NCI-H1105 (cell line): Measurements from ENCODE around the gene TATDN2.
"Not testable (repeated sequence)": the region's sequence is repeated elsewhere in the genome, so short reads cannot be mapped to it uniquely, and the experiment has no call there.

Experiments used
- DNase-seq: peaks from one replicate; lab custom pipeline; 2025; lab: John Stamatoyannopoulos, UW

TATDN2 gene

GRCh38 chr3:10238345-10239183, 9.7 kb upstream of the TATDN2 start:
- no peak for DNase-seq

- DNase-seq, result no peak
Observed at GRCh38 chr3:10240799-10241198, 7.5 kb upstream of the TATDN2 start.

GRCh38 chr3:10242182-10243065, 5.8 kb upstream of the TATDN2 start:
- DNase-seq, result no peak

- no peak for DNase-seq
Observed at GRCh38 chr3:10244009-10244408, 4.2 kb upstream of the TATDN2 start.

GRCh38 chr3:10245081-10245712, 3.1 kb upstream of the TATDN2 start:
- no peak for DNase-seq

GRCh38 chr3:10247679-10248183, 528 bp upstream of the TATDN2 start:
- DNase-seq, result no peak

- no peak for DNase-seq
Observed at GRCh38 chr3:10248984-10249748, 907 bp downstream of the TATDN2 start.

- DNase-seq, result no peak
Observed at GRCh38 chr3:10249833-10250232, 1.6 kb downstream of the TATDN2 start.

GRCh38 chr3:10251006-10251405, 2.7 kb downstream of the TATDN2 start:
- no peak for DNase-seq

- DNase-seq, result no peak
Observed at GRCh38 chr3:10253731-10254130, 5.5 kb downstream of the TATDN2 start.

GRCh38 chr3:10255835-10256234, 7.6 kb downstream of the TATDN2 start:
- no peak for DNase-seq

- DNase-seq, result no peak
Observed at GRCh38 chr3:10259036-10259435, 10.8 kb downstream of the TATDN2 start.

- DNase-seq, result no peak
Observed at GRCh38 chr3:10259798-10260197, 11.5 kb downstream of the TATDN2 start.

- DNase-seq, result no peak
Observed at GRCh38 chr3:10260211-10260701, 12.0 kb downstream of the TATDN2 start.

GRCh38 chr3:10262027-10262426, 13.8 kb downstream of the TATDN2 start:
- no peak for DNase-seq

GRCh38 chr3:10263646-10264363, 15.5 kb downstream of the TATDN2 start:
- no peak for DNase-seq

- DNase-seq, result no peak
Observed at GRCh38 chr3:10265833-10266232, 17.6 kb downstream of the TATDN2 start.

- DNase-seq, result not testable (repeated sequence)
Observed at GRCh38 chr3:10266936-10267335, 18.7 kb downstream of the TATDN2 start.

GRCh38 chr3:10268116-10268515, 19.9 kb downstream of the TATDN2 start:
- DNase-seq, result no peak

- no peak for DNase-seq
Observed at GRCh38 chr3:10268930-10269329, 20.7 kb downstream of the TATDN2 start.

- DNase-seq, result no peak
Observed at GRCh38 chr3:10269443-10269842, 21.2 kb downstream of the TATDN2 start.
